ENCODE results near the gene EXOC3. TPM values are rescaled to one million over a fixed set of nuclear protein-coding genes. Genes with fewer than 3 reads are reported as not detected.

EXOC3 gene
- total RNA-seq, 1 experiment from 2014 or later, result 21.9 TPM

DNA sequence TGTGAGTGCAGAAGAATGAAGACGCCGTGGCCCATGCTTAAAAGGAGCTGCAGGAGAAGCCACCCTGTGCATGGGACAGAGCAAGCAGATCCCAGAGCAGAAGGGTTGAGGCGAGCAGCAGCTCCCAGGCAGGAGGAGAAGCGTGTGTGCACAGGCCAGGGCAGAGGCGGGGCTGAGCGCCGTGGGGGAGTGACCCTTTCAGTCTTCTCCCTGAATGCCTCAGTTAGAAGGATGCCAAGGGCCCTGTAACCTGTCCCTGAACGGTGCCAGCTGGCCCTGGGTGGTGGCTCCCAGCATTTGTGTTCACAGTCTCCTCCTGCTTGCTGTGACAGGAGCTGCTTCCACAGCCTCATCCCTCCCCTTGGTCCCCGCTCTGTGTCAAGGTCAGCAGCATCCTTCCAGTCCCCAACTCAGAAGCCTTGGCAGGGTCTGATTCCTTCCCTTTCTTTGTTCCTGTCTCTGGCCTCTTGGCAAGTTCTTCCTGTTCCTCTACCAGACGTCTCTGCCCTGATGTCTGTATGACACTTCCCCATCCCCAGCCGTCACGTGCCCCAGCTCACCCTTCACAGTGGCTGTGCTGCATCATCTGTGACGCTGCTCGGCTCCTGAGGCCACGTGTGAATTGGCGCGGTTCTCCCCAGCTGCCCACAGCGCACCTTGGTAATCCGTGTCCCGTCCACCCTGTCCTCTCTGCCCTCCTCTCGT lies 5.2 kb downstream of the EXOC3 start:
- no peak for DNase-seq (ENCODE audit: low read depth)
- in situ Hi-C loops (cut with HindIII; ENCODE audit: low pct_unique_long_range_greater_than_20kb, low sequenced_read_pairs), result no loop called here

DNA sequence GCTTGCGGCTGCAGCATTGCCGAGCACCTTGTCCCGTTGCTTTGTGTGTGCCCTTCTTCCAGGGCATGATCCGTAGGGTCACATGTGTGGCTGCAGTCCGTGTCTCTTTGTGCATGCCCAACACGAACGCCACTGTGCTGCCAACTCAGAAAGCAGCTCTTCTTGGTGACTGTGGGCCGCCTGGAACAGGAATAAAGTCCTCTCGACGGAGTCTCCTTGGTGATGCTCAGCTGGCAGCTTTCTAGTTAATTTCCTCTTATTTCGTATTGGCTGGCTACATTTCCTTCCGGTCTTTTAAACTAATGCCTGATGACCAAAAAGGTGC lies 5.8 kb downstream of the EXOC3 start:
- no peak for DNase-seq (ENCODE audit: low read depth)
- in situ Hi-C loops (cut with HindIII; ENCODE audit: low pct_unique_long_range_greater_than_20kb, low sequenced_read_pairs), result no loop called here

DNA sequence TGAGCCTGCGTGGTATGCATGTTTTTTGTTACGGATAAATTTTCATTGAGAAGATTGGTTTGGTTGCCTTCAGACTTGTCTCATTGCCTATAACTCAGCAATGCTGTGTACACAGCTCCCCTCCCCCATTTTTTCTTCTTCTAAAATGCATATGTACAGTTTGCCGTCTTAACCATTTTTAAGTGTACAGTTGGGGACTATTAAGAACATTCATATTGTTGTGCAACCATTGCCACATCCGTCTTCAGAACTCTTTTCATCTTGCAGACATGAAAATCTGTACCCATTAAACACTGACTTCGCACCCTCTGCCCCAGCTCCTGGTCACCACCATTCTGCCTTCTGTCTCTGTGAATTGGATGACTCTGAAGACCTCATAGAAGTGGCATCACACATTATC lies 6.2 kb downstream of the EXOC3 start:
- no peak for DNase-seq (ENCODE audit: low read depth)
- in situ Hi-C loops (cut with HindIII; ENCODE audit: low pct_unique_long_range_greater_than_20kb, low sequenced_read_pairs), result no loop called here

DNA sequence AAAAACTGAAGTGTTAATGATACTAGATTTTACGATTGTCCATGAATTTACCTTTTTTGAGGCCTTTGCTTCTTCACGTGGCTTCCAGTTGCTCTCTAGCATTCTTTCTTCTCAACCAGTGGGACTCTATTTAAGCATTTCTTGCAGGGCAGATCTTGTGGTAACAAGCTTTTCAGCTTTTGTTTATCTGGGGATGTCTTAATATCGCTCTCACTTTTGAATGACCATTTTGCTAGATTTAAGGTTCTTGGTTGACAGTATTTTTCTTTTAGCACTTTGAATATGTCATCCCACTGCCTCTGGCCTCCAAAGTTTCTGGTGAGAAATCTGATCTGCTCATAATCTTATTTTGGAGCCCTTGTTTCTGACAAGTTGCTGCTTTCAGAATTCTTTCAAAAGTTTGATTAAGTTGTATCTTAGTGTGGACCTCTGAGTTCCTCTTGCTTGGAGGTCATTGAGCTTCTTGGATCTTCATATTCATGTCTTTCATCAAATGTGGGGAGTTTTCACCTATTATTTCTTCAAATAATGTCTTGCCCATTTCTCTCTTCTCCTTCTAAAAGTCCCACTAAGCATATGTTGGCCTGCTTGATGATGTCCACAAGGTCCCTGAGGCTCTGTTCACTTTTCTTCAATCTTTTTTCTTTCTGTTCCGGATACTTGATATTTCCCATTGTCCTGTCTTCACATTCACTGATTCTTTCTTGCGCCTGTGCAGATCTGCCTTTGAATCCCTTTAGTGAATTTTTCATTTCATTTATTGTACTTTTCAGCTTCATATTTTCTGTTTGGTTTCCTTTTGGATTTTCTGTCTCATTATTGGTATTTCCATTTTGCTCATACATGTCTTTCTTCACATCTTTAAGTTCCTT lies 8.8 kb downstream of the EXOC3 start:
- in situ Hi-C loops (cut with HindIII; ENCODE audit: low pct_unique_long_range_greater_than_20kb, low sequenced_read_pairs), result no loop called here
- DNase-seq (ENCODE audit: low read depth), result no peak

DNA sequence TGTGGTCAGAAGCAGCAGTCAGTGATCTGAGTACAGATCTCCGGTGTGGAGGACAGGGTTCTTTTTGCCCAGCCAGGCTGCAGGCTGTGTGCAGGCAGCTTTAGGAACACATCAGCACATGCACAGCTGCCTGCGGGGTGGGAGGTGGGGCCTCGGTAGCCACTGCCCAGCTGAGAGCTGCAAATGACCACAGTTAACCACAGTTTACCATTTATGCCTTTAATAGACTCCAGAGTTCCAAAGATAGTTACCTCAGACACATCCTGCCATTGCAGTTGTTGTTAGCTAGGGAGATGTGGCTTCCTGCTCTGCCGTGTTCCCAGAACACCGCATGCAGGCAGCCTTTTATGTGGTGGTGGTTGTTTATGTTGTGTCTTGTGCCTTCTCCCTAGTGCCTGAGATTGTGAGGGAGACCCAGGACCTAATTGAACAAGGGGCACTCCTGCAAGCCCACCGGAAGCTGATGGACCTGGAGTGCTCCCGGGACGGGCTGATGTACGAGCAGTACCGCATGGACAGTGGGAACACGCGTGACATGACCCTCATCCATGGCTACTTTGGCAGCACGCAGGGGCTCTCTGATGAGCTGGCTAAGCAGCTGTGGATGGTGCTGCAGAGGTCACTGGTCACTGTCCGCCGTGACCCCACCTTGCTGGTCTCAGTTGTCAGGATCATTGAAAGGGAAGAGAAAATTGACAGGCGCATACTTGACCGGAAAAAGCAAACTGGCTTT lies 10.2 kb downstream of the EXOC3 start:
- in situ Hi-C loops (cut with HindIII; ENCODE audit: low pct_unique_long_range_greater_than_20kb, low sequenced_read_pairs), result no loop called here
- no peak for DNase-seq (ENCODE audit: low read depth)

DNA sequence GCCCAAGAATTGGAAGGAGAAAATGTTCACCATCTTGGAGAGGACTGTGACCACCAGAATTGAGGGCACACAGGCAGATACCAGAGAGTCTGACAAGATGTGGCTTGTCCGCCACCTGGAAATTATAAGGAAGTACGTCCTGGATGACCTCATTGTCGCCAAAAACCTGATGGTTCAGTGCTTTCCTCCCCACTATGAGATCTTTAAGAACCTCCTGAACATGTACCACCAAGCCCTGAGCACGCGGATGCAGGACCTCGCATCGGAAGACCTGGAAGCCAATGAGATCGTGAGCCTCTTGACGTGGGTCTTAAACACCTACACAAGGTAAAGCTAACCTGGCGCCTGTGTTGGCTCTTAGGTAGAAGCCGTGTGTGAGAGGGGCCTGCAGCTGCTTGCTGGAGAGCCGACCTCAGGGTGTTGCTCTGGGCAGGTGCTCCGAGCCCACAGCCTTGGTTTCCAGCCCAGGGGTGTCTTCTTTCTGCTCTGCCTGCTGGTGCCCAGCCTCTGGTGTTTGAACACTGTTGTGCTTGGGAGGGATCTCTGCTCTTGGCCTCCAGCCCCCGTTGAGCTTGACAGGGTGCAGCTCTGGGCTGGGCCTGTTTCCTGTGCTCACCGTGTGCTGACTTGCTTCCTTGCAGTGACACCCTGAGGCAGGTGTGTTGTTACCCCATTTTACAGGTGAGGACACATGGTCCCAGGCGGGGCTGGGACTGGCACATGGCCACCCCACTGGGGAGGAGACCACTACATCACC lies 10.9 kb downstream of the EXOC3 start:
- DNase-seq (ENCODE audit: low read depth), result no peak
- in situ Hi-C loops (cut with HindIII; ENCODE audit: low pct_unique_long_range_greater_than_20kb, low sequenced_read_pairs), result no loop called here

DNA sequence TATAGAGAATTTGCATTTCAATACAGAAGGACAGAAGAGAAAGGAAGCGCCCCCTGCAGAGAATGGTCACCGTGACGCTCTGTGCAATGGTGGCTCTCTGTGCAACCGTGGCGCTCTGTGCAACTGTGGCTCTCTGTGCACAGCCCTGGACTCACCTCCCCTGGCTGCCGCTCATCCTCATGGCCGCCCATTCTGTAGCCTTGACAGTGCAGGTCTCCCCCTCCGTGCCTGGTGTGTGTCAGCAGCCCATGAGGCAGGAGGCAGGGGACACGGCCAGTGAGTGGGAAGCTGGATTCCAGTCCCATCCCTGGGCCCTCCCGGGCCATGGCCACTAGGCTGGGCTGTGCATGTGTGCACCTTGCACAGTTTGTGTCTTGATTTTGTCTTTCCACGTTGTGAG lies 12.0 kb downstream of the EXOC3 start:
- DNase-seq (ENCODE audit: low read depth), result no peak
- in situ Hi-C loops (cut with HindIII; ENCODE audit: low pct_unique_long_range_greater_than_20kb, low sequenced_read_pairs), result no loop called here

DNA sequence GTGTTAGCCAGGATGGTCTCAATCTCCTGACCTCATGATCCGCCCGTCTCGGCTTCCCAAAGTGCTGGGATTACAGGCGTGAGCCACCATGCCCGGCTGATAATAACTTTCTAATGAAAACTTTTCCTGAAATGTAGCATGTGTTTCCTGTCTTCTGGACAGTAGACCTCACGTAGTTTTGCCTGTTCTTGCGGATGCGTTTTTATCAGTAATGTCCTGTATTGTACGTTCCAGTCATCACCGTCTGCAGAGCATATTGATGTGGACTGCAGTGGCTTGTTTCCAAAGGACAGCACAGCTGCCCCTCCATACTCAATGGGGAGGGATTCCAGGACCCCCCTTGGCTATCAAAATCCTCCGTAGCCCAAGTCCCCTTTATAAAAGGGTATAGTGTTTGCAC lies 12.8 kb downstream of the EXOC3 start:
- DNase-seq (ENCODE audit: low read depth), result no peak
- in situ Hi-C loops (cut with HindIII; ENCODE audit: low pct_unique_long_range_greater_than_20kb, low sequenced_read_pairs), result no loop called here

DNA sequence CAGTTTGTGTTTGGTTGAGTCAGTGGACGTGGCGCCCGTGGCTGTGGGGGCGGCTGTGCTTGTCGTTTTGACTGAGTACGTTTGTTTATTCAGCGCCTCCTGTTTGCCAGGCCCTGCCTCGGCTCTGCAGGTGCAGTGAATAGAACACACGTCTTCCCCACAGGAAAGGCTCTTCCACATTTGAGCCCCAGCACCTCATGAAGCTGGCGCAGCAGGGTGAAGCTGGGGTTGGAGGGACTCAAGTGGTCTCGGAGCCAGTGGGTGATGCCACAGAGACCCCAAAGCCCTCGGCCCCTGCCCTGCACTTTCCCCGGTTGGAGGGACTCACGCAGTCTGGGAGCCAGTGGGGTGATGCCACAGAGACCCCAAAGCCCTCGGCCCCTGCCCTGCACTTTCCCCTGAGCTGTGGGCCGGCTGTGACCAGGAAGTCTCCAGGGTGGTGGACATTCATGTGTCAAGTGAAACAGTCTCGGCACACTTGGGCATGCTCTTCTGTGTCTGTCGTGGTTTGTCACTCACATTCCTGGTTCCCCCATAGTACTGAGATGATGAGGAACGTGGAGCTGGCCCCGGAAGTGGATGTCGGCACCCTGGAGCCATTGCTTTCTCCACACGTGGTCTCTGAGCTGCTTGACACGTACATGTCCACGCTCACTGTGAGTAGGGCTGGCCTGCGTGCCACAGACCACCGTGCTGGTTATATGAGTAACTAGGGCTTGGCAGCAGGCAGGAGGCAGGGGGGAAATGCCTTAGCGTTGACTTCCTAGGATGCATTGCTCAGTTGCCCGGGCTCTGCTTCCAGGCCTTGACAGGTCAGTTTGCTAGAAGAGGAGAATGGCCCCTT lies 13.6 kb downstream of the EXOC3 start:
- in situ Hi-C loops (cut with HindIII; ENCODE audit: low pct_unique_long_range_greater_than_20kb, low sequenced_read_pairs), result no loop called here
- no peak for DNase-seq (ENCODE audit: low read depth)

DNA sequence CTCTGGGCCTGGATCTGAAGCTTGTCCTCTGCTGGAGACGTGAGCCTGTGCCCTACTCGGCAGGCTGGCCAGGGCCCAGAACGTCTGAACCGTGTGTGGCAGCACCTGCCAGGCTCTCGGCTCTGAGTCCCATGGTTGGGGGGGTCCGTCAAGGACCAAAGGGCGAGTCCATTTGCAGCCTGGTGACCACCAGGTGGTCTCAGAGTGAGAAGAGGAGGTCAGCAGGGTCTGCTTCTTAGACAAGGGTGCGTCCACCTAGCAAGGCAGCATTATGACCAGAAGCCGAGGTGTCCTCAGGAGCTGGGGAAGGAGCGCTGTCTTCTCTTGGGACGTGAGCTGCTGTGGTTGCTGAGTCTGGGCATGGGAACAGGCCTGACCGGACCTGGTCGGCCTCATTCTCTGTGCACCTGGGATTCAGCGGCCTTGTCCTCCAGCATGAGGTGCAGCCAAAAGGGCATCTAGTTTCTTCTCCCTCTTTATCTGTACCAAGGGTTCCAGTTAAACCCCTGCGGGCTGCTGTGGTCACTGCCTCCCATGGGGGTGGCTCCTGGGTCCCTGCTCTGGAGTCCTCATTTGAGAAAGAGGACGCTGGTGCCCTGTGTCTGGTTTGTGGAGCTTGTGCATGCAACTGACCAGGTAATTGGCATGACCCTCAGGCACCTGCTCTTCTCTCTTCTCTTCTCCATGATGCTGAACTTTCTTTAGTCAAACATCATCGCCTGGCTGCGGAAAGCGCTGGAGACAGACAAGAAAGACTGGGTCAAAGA lies 14.4 kb downstream of the EXOC3 start:
- no peak for DNase-seq (ENCODE audit: low read depth)
- in situ Hi-C loops (cut with HindIII; ENCODE audit: low pct_unique_long_range_greater_than_20kb, low sequenced_read_pairs), result no loop called here

DNA sequence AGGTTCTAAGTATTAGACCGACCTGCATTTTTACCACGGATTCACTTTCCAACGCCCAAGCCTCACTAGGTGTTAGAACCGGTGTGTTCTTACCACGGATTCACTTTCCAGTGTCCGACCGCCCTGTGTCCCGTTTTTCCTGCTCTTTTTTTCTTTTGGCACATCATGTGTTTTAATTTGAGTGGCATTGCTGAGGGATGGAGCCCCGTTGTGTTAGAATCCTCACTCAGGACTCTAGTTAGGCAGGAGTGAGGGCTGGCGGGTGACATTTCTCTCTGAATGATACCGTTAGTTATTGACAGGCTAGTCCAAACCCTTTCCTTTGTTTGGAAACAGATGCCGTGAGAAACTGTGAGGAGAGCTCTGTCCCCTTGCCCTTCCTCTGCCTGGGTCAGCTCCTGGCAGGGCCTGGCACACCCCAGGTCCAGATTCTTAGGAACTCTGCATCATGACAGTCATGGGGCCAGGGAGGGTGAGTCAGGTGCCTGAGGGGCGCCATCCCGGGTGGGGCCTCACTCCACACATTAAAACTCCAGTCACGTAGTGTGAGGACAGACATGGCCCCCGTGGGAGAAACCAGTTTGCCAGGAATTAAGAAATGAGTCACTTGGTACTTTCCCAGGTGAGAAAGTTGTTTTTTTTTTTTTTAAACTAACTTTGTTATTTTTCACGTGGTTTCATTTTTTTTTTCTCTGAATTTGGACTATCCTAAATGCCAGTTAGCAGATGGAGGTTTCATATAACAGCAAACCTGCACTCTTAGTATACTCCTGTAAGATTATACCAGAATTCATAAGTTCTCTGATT lies 15.8 kb downstream of the EXOC3 start:
- in situ Hi-C loops (cut with HindIII; ENCODE audit: low pct_unique_long_range_greater_than_20kb, low sequenced_read_pairs), result no loop called here
- DNase-seq (ENCODE audit: low read depth), result peak; percentile 58

DNA sequence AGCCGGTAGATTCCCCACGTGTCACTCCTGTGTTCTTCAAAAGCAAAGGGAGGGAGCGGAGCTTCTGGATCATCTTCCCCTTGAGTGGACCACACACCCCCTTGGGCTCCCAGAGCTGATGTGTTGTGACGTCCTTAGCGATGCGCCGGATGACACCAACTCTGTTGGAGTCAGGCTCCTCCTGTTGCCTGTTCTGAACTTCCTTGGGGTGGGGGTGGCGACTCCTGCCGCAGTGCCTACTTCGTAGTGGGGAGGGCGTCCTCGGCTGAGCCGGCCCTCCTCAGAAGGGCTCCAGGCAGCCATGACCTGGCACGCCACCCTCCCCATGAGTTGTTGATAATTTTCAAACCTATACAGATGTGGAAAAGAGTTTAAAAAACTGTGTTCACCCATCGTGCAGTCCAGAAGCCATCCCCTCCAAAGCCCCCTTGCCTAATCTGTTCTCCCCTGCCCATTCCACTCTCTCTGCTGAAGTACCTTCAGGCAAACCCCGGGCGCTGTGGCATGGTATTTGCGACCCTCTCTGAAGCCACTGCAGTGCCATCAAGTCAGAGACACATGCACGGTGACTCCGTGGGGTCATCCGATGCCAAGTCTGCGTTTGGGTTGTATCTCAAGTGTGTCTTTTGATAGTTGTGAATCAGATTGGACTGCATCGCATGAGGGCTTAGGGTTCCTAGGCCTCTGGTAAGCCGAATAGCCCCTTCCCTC lies 16.7 kb downstream of the EXOC3 start:
- in situ Hi-C loops (cut with HindIII; ENCODE audit: low pct_unique_long_range_greater_than_20kb, low sequenced_read_pairs), result no loop called here
- DNase-seq (ENCODE audit: low read depth), result no peak

DNA sequence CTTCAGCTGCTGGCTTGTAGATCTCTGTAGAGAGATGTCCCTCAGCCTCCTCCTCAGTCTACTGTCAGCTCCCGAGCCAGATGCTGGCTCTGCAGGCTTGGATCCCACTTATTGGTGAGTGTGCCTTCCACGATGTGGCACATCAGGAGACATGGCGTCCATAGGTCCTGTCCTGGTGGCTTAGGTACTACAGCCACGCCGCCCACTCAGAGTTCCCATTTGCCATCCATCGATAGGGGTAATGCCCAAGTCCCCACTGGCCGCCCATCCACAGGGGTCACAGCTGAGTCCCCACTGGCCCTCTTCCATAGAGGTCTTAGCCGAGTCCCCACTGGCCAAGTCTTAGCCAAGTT lies 17.3 kb downstream of the EXOC3 start:
- in situ Hi-C loops (cut with HindIII; ENCODE audit: low pct_unique_long_range_greater_than_20kb, low sequenced_read_pairs), result no loop called here
- DNase-seq (ENCODE audit: low read depth), result no peak

DNA sequence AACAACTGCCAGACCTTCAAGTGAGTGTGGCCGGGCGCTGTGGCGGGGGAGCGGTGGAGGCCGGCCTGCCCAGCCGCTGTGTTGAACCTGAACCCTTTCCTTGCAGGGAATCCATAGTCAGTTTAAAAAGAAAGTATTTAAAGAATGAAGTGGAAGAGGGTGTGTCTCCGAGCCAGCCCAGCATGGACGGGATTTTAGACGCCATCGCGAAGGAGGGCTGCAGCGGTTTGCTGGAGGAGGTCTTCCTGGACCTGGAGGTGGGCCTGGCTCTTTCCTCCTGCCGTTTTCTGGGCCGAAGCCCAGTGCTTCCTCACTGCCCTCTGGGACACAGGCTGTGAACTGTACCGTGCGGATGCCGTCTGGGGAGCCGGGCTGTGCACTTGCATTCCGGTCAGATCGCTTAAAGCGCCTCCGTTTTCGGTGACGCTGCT lies 19.1 kb downstream of the EXOC3 start:
- in situ Hi-C loops (cut with HindIII; ENCODE audit: low pct_unique_long_range_greater_than_20kb, low sequenced_read_pairs), result no loop called here
- no peak for DNase-seq (ENCODE audit: low read depth)

DNA sequence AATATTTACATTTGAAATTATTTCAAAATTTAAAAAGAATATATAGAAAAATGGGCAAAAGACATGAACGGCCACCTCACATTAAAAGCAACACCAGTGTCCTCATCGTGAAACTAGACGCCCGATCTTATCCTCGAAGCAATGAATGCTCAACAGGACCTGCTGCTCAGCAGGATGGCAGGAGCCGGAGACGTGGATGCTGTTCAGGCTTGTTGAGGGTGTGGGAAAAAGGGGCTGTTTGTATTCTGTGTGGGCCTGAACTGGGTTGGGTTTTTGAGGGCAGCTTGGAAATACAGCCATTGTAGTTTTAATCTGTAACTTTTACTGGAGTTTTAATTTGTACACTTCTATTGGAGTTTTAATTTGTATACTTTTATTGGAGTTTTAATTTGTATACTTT lies 20.3 kb downstream of the EXOC3 start:
- in situ Hi-C loops (cut with HindIII; ENCODE audit: low pct_unique_long_range_greater_than_20kb, low sequenced_read_pairs), result no loop called here
- no peak for DNase-seq (ENCODE audit: low read depth)

DNA sequence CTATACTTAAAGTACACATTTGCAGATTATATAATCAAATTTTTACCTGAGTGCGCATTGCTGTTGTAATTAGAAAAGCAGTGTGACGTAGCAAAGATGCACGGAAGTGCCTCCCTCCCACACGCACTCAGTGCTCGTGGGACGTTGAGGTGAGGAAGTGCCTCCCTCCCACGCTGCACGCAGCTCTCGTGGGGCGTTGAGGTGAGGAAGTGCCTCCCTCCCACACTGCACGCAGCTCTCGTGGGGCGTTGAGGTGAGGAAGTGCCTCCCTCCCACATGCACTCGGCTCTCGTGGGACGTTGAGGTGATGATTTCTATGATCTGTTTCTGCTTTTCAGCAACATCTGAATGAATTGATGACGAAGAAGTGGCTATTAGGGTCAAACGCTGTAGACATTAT lies 21.0 kb downstream of the EXOC3 start:
- in situ Hi-C loops (cut with HindIII; ENCODE audit: low pct_unique_long_range_greater_than_20kb, low sequenced_read_pairs), result no loop called here
- no peak for DNase-seq (ENCODE audit: low read depth)

Data from Caki2 (cell line).